Mesenchymal stem cell (in vitro differentiated cells and primary cell): Measurements from ENCODE around the gene DDIT4.
A peak's percentile ranks its signal among the peaks of the same experiment; 100 is the strongest.

Source experiments
- DNase-seq: peaks from one replicate; pipeline ENCODE4 v3.0.0-alpha.2; 2013
- H2AFZ ChIP-seq: one replicate; pipeline ENCODE4 v1.6.1; 2013; ENCODE audit warnings: low read depth, mild to moderate bottlenecking, control low read depth, inconsistent platforms, low read length, moderate library complexity
- H2AK5ac ChIP-seq: 2 replicates; pipeline ENCODE4 v1.6.1; 2013; ENCODE audit warnings: low read length, moderate library complexity, mild to moderate bottlenecking, inconsistent platforms; ENCODE audit not compliant: severe bottlenecking
- H2BK120ac ChIP-seq: one replicate; pipeline ENCODE4 v1.6.1; 2013; ENCODE audit warnings: low read depth, mild to moderate bottlenecking, inconsistent platforms, low read length, moderate library complexity
- H2BK12ac ChIP-seq, 2 experiments: one replicate each; pipeline ENCODE4 v1.6.1; 2013; ENCODE audit warnings: inconsistent platforms in 2 of 2, low read length in 2 of 2, mild to moderate bottlenecking in 2 of 2, moderate library complexity in 2 of 2, control low read depth in 1 of 2
- H2BK15ac ChIP-seq: one replicate; pipeline ENCODE4 v1.6.1; 2013; ENCODE audit warnings: mild to moderate bottlenecking, low read depth, inconsistent platforms; ENCODE audit not compliant: poor library complexity, severe bottlenecking
- H2BK5ac ChIP-seq: 2 replicates; pipeline ENCODE4 v1.6.1; 2013; ENCODE audit warnings: low read depth, mild to moderate bottlenecking, low read length, control low read depth, inconsistent platforms; ENCODE audit not compliant: poor library complexity, severe bottlenecking
- H3K14ac ChIP-seq, 2 experiments: one replicate each; pipeline ENCODE4 v1.6.1; 2013; ENCODE audit warnings: inconsistent platforms in 2 of 2, low read length in 2 of 2, control low read depth in 1 of 2, mild to moderate bottlenecking in 1 of 2, moderate library complexity in 1 of 2
- H3K18ac ChIP-seq, 2 experiments: one replicate each; pipeline ENCODE4 v1.6.1; 2013; ENCODE audit warnings: inconsistent platforms in 2 of 2, low read length in 2 of 2, control low read depth in 1 of 2, low read depth in 1 of 2, mild to moderate bottlenecking in 1 of 2
- H3K23ac ChIP-seq, 2 experiments: one replicate each; pipeline ENCODE4 v1.6.1; 2013; ENCODE audit warnings: inconsistent platforms in 2 of 2, low read length in 2 of 2, mild to moderate bottlenecking in 2 of 2, moderate library complexity in 2 of 2, control low read depth in 1 of 2
- H3K27ac ChIP-seq: 2 replicates; pipeline ENCODE4 v1.5.1; 2013; ENCODE audit warnings: mild to moderate bottlenecking, moderate library complexity, low read length, control low read depth, inconsistent platforms; ENCODE audit not compliant: poor library complexity, severe bottlenecking
- H3K27me3 ChIP-seq, 2 experiments: 2 replicates each; pipeline versions ENCODE4 v1.6.1 to v1.7.0; 2013; ENCODE audit warnings: low read length in 2 of 2, mild to moderate bottlenecking in 2 of 2, moderate library complexity in 2 of 2, control low read depth in 1 of 2, inconsistent platforms in 1 of 2; ENCODE audit not compliant: control insufficient read depth in 1 of 2, insufficient read depth in 1 of 2
- H3K36me3 ChIP-seq, 2 experiments: 2 replicates each; pipeline versions ENCODE4 v1.6.1 to v1.7.0; 2013; ENCODE audit warnings: low read length in 2 of 2, control low read depth in 1 of 2, inconsistent platforms in 1 of 2, low read depth in 1 of 2, mild to moderate bottlenecking in 1 of 2; ENCODE audit not compliant: insufficient read depth in 2 of 2, control insufficient read depth in 1 of 2
- H3K4ac ChIP-seq, 2 experiments: one replicate each; pipeline ENCODE4 v1.6.1; 2013; ENCODE audit warnings: inconsistent platforms in 2 of 2, low read length in 2 of 2, mild to moderate bottlenecking in 2 of 2, moderate library complexity in 2 of 2, control low read depth in 1 of 2, low read depth in 1 of 2
- H3K4me1 ChIP-seq: 2 replicates; pipeline ENCODE4 v1.6.1; 2013; ENCODE audit warnings: low read depth, low read length, control low read depth; ENCODE audit not compliant: control insufficient read depth, insufficient read depth
- H3K4me2 ChIP-seq: 2 replicates; pipeline ENCODE4 v1.6.1; 2013; ENCODE audit warnings: low read length, mild to moderate bottlenecking, inconsistent platforms; ENCODE audit not compliant: poor library complexity, severe bottlenecking
- H3K4me3 ChIP-seq, 2 experiments: 2 replicates each; pipeline versions ENCODE4 v1.5.1 to v1.7.0; 2013; ENCODE audit warnings: low read length in 2 of 2, mild to moderate bottlenecking in 2 of 2, control low read depth in 1 of 2, low read depth in 1 of 2; ENCODE audit not compliant: insufficient read depth in 1 of 2
- H3K79me1 ChIP-seq: replicated peaks from 2 replicates; pipeline ENCODE4 v1.6.1; 2013; ENCODE audit warnings: mild to moderate bottlenecking, control low read depth, low read length, inconsistent platforms; ENCODE audit not compliant: poor library complexity, severe bottlenecking
- H3K9ac ChIP-seq: 2 replicates; pipeline ENCODE4 v1.7.0; 2013; ENCODE audit warnings: mild to moderate bottlenecking, low read length, moderate library complexity
- H3K9me3 ChIP-seq: 2 replicates; pipeline ENCODE4 v1.7.0; 2013; ENCODE audit warnings: mild to moderate bottlenecking, low read length; ENCODE audit not compliant: control insufficient read depth
- H4K8ac ChIP-seq: one replicate; pipeline ENCODE4 v1.6.1; 2013; ENCODE audit warnings: inconsistent platforms, mild to moderate bottlenecking, low read length, moderate library complexity
- H4K91ac ChIP-seq: one replicate; pipeline ENCODE4 v1.6.1; 2013; ENCODE audit warnings: mild to moderate bottlenecking, low read length, inconsistent platforms
- WGBS: methylation state at CpG from one replicate; pipeline ENCODE4 v1.1.7; 2013; ENCODE audit warnings: mixed read lengths; 5-methylcytosine and 5-hydroxymethylcytosine counted together

DDIT4 gene

DNA sequence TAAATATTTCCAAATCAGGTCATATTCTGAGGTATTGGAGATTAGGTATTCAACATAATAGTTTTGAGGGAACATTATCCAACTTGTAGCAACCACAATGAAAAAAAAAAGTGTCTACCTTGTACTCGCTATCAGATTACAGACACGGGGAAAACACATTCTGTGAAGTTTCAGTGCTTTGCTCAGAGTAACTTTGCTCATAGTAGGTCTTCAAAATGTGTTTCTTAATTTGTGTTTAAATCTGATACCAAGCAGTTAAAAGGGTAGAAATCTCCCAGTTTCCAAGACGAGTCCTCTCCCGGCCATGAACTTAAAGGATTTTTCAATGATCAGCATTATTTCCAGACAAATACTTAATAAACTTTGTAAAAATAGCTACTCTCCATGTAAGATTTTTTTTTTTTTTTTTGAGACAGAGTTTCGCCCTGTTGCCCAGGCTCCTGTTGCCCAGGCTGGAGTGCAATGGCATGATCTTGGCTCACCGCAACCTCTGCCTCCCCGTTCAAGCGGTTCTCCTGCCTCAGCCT is 39.2 kb downstream of the DDIT4 start:
- no peak overlapping the region for H3K9ac ChIP-seq
- no peak overlapping the region for H3K18ac ChIP-seq
- no peaks in the 10 kb centered on the region for H3K9me3 ChIP-seq
- no peak overlapping the region for H3K4me2 ChIP-seq
- no peak overlapping the region for H3K4ac ChIP-seq
- H3K14ac ChIP-seq, result no peak overlapping the region
- no peak overlapping the region for H2BK15ac ChIP-seq
- H3K36me3 ChIP-seq, result no peaks in the 10 kb centered on the region
- over 99% methylated on average over 6 of the region's 8 CpGs for WGBS
- DNase-seq, result no peak
- no peak overlapping the region for H4K91ac ChIP-seq
- H3K23ac ChIP-seq, result no peak overlapping the region
- H3K27ac ChIP-seq, result no peak overlapping the region
- no peak overlapping the region for H2BK12ac ChIP-seq
- no peaks in the 10 kb centered on the region for H3K27me3 ChIP-seq
- peaks cover 23% of the 10 kb centered on the region for H3K4me1 ChIP-seq
- no peaks in the 10 kb centered on the region for H3K79me1 ChIP-seq
- no peak overlapping the region for H2AK5ac ChIP-seq
- H2BK5ac ChIP-seq, result no peak overlapping the region
- H3K4me3 ChIP-seq, result no peak overlapping the region
- no peak overlapping the region for H2BK120ac ChIP-seq
- no peak overlapping the region for H2AFZ ChIP-seq
- H4K8ac ChIP-seq, result no peak overlapping the region

DNA sequence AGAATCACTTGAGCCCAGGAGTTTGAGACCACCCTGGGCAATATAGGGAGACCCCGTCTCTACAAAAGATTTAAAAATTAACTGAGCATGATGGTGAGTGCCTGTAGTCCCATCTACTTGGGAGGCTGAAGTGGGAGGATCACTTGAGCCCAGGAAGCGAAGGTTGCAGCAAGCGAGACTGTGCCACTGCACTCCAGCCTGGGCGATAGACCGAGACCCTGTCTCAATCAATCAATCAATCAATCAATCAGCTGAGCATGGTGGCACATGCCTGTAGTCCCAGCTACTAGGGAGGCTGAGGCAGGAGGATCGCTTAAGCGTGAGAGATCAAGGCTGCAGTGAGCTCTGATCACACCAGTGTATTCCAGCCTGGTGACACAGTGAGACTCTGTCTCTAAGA is 40.5 kb downstream of the DDIT4 start:
- Histone ChIP-seq H4K91ac (peak overlapping the region; percentile 81), H3K4me3 (no peak overlapping the region), H2BK5ac (no peak overlapping the region), H3K27me3 (no peaks in the 10 kb centered on the region), H3K4me1 (peaks cover 23% of the 10 kb centered on the region), H2BK12ac (peak overlapping the region in 1 of 2 experiments; percentile 57), H3K4me2 (no peak overlapping the region), H3K14ac (no peak overlapping the region), H2BK120ac (no peak overlapping the region), H3K36me3 (no peaks in the 10 kb centered on the region), H2BK15ac (no peak overlapping the region), H3K79me1 (no peaks in the 10 kb centered on the region), H3K23ac (no peak overlapping the region), H3K4ac (peak overlapping the region in 1 of 2 experiments; percentile 42), H2AFZ (no peak overlapping the region), H4K8ac (no peak overlapping the region), H2AK5ac (no peak overlapping the region), H3K9ac (no peak overlapping the region), H3K18ac (peak overlapping the region in 1 of 2 experiments; percentile 65), H3K27ac (no peak overlapping the region), H3K9me3 (no peaks in the 10 kb centered on the region)
- DNase-seq, result no peak
- WGBS, result over 99% methylated on average over 7 of the region's 7 CpGs

DNA sequence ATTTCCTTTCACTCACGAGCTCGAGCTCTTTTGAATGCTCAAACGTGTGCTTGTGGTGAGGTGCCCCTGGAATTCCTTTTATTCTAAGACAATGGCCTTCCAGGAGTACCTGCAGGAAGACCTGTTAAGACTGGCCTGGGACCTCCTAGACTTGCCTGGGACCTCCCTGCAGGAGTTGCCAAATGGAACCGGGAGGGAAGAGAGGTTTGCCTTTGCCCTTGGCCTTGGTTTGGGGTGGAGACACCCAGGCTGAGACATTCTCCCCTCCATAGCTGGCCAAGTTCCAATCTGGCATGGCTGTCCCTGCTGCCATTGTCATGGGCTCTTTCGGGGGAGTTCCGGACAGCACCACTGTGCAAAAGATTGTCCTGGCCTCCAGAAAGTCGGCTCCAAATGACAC is 41.3 kb downstream of the DDIT4 start:
- no peaks in the 10 kb centered on the region for H3K79me1 ChIP-seq
- WGBS, result 93% methylated on average over 7 of the region's 7 CpGs
- no peak overlapping the region for H3K23ac ChIP-seq

DNA sequence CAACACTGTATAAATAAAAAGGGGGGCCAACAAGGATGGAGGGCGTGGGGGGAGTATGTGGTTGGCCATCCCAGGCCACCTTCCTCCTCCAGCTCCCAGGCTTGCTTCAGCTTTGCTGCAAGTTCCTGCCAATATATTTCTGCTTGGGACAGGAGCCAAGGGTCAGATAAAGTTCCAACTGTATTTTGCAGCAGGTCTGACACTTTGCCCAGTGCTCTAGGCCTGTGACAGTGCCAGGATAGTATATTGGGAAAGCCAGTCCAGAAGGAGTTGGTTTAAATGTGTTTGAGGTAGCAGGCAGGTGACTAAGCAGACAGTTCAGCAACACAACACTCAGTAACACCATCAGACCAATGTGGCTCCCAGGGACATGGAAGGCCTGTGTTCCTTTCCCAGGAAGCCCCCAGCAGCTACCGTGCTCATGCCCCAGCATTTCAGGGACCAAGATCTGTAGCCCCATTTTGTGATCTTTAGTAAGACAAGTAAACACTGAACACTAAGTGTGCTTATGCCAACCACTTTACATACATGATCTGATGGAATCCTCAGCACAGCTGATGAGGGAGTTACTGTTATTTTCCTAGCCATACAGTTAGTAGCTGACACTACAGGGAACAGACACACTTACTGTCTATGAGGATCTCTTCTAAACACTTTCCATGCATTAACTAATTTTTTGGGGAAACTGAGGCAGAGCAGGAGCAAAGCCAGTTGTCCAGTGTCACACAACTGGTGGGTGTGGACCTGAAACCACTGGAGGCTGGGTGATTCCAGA is 42.1 kb downstream of the DDIT4 start:
- 89% methylated on average over 2 of the region's 2 CpGs for WGBS
- peak overlapping the region; percentile 21 to 34 for H3K18ac ChIP-seq
- no peaks in the 10 kb centered on the region for H3K79me1 ChIP-seq

More for the DNA sequence above, 41.3 kb downstream of the DDIT4 start:
- Histone ChIP-seq H2AK5ac (no peak overlapping the region), H3K4me1 (peaks cover 21% of the 10 kb centered on the region), H2BK5ac (no peak overlapping the region), H3K18ac (peak overlapping the region in 1 of 2 experiments; percentile 13), H3K27me3 (no peaks in the 10 kb centered on the region), H3K14ac (no peak overlapping the region), H2AFZ (no peak overlapping the region), H2BK12ac (peak overlapping the region; percentile 7 to 9), H4K91ac (peak overlapping the region; percentile 60), H3K9ac (peak overlapping the region; percentile 30), H3K27ac (no peak overlapping the region), H3K36me3 (no peaks in the 10 kb centered on the region), H4K8ac (peak overlapping the region; percentile 28), H3K9me3 (no peaks in the 10 kb centered on the region), H3K4ac (no peak overlapping the region), H2BK15ac (peak overlapping the region; percentile 19), H3K4me3 (no peak overlapping the region), H2BK120ac (peak overlapping the region; percentile 29), H3K4me2 (no peak overlapping the region)
- no peak for DNase-seq

More for the DNA sequence above, 42.1 kb downstream of the DDIT4 start:
- Histone ChIP-seq H3K27ac (no peak overlapping the region), H2AFZ (no peak overlapping the region), H2AK5ac (peak overlapping the region; percentile 13), H2BK12ac (peak overlapping the region; percentile 70 to 87), H2BK15ac (no peak overlapping the region), H3K27me3 (no peaks in the 10 kb centered on the region), H3K14ac (no peak overlapping the region), H3K4me3 (no peak overlapping the region), H4K91ac (peak overlapping the region; percentile 4), H3K9me3 (no peaks in the 10 kb centered on the region), H2BK5ac (no peak overlapping the region), H3K4me1 (peaks cover 19% of the 10 kb centered on the region), H3K4me2 (no peak overlapping the region), H3K9ac (peak overlapping the region; percentile 30), H2BK120ac (no peak overlapping the region), H3K23ac (no peak overlapping the region), H3K36me3 (no peaks in the 10 kb centered on the region), H3K4ac (peak overlapping the region in 1 of 2 experiments; percentile 41), H4K8ac (peak overlapping the region; percentile 19)
- no peak for DNase-seq
